MM.1S (cell line): ENCODE measurements around the gene MYMK.

Experiments
- EZH2 ChIP-seq: fragments of 300-600 bp; sonication (generic); optimal IDR thresholded peaks from 2 replicates; pipeline ENCODE3; 2017; ENCODE audit warnings: low read depth, mild to moderate bottlenecking, antibody characterized with exemption, low read length, mixed read lengths
- TF ChIP-seq, protein P1 (sequence below): fragments of 300-600 bp; sonication (generic); IDR thresholded peaks from 2 replicates; pipeline ENCODE4 v1.5.1; 2016; ENCODE audit warnings: antibody characterized with exemption, low read length, mixed read lengths

DNA sequence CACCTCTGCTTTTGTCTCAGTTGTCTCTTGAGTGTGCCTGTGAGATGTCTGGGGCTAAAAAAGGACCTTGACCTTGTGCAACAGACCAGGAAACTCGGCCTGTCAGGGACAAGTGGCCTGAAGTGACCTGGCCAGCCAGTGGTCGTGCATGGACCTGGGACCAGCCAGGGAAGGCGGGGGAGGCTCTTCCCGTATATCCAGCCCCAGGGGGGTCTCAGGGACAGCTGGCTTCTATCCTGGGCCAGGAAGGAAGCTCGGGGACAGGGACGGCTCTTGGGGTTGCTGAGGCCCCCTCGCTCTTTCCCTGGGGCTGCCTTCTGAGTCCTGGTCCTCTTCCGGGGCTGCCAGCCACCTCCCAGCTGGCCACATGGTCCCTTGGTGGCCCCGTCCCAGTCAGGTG lies 6.5 kb upstream of the MYMK start:
- TF ChIP-seq, protein P1, sequence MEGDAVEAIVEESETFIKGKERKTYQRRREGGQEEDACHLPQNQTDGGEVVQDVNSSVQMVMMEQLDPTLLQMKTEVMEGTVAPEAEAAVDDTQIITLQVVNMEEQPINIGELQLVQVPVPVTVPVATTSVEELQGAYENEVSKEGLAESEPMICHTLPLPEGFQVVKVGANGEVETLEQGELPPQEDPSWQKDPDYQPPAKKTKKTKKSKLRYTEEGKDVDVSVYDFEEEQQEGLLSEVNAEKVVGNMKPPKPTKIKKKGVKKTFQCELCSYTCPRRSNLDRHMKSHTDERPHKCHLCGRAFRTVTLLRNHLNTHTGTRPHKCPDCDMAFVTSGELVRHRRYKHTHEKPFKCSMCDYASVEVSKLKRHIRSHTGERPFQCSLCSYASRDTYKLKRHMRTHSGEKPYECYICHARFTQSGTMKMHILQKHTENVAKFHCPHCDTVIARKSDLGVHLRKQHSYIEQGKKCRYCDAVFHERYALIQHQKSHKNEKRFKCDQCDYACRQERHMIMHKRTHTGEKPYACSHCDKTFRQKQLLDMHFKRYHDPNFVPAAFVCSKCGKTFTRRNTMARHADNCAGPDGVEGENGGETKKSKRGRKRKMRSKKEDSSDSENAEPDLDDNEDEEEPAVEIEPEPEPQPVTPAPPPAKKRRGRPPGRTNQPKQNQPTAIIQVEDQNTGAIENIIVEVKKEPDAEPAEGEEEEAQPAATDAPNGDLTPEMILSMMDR, result no peak
- TF ChIP-seq EZH2, result no peak
